GM18505 (cell line): ENCODE measurements around the gene PDE4C.
"Not testable (repeated sequence)": the region's sequence is repeated elsewhere in the genome, so short reads cannot be mapped to it uniquely, and the experiment has no call there.

ENCODE experiments used
- ATAC-seq: cut with Tn5 transposase; IDR thresholded peaks from one replicate; pipeline ENCODE4 v1.9.1; 2021; ENCODE audit not compliant: unreplicated experiment
- POLR2A ChIP-seq: IDR thresholded peaks from 4 replicates; pipeline ENCODE4 v1.6.1; 2011; ENCODE audit warnings: borderline replicate concordance; ENCODE audit not compliant: insufficient read depth, insufficient read length; ENCODE audit errors: extremely low read depth

Gene PDE4C

DNA sequence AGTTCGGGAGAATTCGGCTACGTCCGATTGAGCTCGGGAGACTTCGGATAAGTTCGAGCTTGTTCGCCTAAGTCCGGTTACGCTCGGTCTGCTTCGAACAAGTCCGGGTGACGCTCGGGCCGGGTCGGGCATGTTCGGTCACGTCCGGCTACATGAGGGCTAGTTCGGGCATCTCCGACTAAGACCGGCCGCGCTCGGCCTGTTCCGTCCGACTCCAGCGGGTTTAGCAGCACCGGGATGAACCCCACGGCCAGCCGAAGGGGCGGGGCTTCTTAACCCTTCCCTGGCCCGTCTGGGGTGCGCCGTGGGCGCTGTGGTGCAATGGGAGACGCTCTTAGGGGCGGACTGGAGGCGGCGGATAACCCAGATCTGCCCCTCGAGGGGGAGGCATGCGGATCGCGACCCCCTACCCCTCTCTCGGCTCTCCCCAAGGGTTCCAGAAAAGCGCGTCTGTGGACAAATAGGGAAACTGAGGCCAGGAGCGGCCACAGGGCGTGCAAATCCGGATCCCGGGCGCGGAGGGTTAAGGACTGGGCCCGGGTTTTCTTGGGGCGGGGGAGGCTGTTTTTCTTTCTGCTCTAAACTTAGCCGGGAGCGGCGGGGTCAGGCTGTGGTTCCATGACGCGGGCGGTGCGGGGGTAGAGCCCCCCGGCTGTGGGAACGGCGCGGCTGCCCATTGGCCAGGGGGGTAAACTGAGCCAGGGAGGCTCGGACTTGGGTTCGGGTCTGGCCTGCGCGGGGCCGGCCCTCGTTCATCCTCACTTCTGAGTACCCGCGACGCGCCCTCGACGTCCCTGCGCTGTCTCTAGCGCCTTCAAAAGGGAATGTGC lies 1.5 kb downstream of the PDE4C start:
- peak; percentile 86 for ATAC-seq
- TF ChIP-seq POLR2A: no peak

DNA sequence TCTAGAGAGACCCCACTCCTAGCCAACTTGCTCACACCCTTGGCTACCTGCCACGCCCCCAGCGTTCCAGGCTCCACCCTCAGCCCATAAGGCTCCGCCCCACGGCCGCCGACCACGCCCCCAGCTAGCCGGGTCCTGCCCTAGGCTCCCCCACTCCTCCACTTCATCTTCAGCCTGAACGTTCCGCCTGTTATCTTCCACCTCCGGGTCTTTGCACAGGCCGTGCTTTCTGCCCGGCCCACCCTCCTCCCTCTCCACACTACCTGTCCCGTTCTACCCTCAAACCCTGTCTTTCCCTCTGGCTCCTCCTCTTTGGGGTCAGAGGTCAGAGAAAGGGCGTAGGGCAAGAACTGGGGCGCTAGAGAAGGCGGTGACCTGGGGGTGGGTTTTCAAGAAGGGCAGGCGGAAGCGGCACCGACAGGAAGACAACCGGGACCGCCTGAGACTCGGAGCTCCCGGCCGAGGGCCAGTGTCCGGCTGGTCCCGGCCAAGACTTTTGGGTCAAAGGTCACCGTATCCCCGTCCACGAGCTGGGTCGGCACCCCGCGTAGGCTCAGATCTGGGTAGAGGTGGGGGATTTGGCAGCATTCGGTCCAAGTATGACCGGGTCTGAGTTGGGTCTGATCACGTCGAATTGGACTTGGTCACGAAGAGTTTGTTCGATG lies 2.2 kb downstream of the PDE4C start:
- TF ChIP-seq POLR2A: no peak
- no peak for ATAC-seq

DNA sequence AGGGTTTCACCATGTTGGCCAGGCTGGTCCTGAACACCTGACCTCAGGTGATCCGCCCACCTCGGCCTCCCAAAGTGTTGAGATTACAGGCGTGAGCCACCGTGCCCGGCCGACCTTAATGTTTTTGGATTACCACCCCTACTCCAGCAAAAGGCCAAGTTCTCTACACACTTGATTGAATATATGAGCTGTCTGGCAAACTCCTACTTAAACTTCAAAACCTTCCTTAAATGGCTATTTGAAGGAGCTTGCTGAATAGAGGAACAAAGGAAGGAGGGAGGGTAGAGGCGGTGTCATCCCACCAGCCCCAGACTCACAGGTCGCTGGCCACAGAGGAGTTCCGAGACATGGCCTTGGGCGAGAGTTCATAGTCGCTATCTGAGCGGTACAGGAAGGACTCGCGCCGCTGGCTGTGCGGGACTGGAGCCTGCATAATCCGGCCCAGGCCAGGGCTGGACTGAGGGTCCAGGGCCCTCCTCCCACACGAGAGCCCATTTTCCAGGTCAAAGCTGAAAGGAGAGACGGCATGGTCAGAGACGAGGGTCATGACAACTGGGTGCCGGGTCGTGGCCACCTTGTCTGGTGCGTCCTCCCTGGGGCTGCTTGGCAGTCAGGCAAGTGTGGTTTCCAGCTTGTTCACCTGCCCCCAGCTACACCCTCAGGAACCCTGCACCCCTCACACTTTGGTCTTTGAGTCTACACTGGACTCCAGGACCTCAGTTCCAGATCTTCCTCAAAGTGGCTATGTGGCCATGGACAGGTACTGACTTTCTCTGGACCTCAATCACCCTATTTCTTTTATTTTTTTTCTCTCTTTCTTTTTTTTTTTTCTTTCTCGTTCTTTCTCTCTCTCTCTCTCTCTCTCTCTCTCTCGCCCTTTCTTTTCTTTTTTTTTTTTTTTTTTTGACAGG lies 4.2 kb downstream of the PDE4C start:
- no peak for ATAC-seq
- TF ChIP-seq POLR2A: no peak

GRCh38 chr19:18220632-18221275 lies 5.5 kb downstream of the PDE4C start:
- ATAC-seq: no peak
- TF ChIP-seq POLR2A: no peak

- TF ChIP-seq POLR2A: no peak
- ATAC-seq: no peak
Observed at GRCh38 chr19:18219911-18220631, 6.2 kb downstream of the PDE4C start.

DNA sequence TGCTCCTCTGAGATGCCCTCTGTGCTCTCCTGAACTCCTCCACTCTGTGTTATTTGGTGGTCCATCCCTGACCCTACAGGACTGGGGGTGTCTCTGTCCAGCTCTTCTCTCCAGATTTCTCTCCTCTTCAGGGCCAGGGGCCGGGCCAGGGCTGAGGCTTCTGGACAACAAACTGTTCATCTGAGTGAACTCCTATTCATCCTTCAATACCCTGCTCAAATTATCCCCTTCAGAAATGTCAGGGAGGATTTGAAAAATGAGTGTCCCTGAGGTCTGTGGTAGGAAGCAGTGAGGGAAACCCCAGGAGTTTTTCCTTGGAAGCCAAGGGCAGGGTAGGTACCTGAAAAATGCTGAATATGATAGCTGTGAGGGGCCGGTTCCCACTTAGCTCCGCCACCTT lies 7.6 kb downstream of the PDE4C start:
- TF ChIP-seq POLR2A: no peak
- ATAC-seq: no peak

- no peak for TF ChIP-seq POLR2A
- no peak for ATAC-seq
Observed at GRCh38 chr19:18218159-18218558, 8.1 kb downstream of the PDE4C start.

- TF ChIP-seq POLR2A: no peak
- ATAC-seq: no peak
Observed at GRCh38 chr19:18216789-18217188, 9.4 kb downstream of the PDE4C start.

GRCh38 chr19:18214779-18215433 lies 11.3 kb downstream of the PDE4C start:
- no peak for ATAC-seq
- no peak for TF ChIP-seq POLR2A

GRCh38 chr19:18211683-18212082 lies 14.6 kb downstream of the PDE4C start:
- ATAC-seq: no peak
- no peak for TF ChIP-seq POLR2A

DNA sequence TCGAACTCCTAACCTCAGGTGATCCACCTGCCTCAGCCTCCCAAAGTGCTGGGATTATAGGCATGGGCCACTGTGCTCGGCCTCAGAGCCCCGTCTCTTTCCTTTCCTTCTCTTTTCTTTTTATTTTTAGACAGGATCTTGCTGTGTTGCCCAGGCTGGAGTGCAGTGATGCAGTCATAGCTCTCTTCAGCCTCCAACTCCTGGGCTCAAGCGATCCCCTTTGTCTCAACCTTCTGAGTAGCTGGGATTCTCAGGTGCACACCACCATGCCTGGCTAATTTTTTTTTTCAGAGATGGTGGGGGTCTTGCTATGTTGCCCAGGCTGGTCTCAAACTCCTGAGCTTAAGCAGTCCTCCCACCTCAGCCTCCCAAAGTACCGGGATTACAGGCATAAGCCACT lies 16.3 kb downstream of the PDE4C start:
- not testable (repeated sequence) for ATAC-seq

DNA sequence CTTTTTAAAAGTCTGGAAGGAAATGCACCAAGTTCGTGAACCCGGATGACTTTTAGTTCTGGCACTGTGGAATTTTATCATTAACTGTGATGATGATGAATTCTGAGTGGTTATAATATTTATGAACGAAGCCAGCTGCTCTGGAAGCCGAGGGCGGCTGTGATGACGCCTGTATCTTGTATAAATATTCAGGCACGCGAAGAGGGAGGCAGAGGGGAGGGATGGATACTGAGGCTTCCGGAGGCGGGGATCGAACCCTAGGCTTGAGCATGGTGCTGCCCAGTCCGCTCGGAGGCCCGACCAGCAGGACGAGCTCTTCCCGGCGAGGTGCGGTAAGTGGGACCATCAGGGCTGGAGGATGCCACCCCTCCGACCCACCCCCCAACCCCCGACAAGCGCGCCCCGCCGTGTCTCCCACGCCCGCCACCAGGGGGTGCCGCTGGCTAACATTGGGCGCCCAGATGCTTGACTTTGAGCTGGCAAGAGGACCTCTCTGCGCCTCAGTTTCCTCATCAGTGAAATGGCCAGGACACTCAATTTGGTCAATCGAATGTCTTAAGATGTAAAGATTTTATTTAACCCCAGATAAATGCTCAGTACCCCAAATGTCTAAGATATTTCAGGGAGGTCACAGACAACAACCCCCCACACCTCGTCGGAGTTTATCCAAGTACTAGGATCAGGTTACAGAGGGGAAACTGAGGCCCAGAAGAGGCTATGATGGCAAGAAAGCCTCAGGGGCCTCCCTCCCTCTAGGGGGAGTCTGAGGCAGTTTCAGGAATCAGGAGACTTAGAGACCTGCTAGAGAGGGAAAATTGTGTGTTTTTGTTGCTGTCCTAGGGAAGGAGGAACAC lies 17.9 kb downstream of the PDE4C start:
- TF ChIP-seq POLR2A: no peak
- no peak for ATAC-seq

- ATAC-seq: no peak
- TF ChIP-seq POLR2A: no peak
Observed at GRCh38 chr19:18206018-18206417, 20.2 kb downstream of the PDE4C start.
